ENCODE measurements around the gene FEZF2.

Gene FEZF2

GRCh38 chr3:62373714-62374333 lies 474 bp upstream of the FEZF2 start:
- in situ Hi-C loops (cut with MboI; ENCODE audit: low sequenced_read_pairs): no loop called here

DNA sequence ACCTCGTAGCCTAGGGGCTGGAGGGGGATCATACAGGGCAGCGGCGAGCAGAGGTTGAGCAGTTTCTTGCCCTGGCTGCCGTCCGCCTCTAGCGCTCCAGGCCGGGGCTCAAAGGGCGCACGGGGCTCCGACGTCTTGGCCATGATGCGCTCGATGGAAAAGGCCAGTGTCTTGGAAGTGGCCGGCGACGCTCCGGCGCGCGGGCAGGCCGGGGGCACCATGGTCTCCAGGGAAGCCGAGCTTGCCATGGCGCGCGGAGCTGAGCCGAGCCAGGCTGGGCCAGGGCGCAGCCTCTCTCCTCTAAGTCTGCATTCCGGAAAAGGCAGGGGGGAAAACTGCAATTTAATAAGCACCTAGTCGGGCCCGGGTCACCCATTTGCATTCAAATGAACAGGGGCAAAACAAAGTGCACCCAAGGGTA lies 719 bp downstream of the FEZF2 start:
- in situ Hi-C loops (cut with MboI; ENCODE audit: low sequenced_read_pairs): no loop called here

DNA sequence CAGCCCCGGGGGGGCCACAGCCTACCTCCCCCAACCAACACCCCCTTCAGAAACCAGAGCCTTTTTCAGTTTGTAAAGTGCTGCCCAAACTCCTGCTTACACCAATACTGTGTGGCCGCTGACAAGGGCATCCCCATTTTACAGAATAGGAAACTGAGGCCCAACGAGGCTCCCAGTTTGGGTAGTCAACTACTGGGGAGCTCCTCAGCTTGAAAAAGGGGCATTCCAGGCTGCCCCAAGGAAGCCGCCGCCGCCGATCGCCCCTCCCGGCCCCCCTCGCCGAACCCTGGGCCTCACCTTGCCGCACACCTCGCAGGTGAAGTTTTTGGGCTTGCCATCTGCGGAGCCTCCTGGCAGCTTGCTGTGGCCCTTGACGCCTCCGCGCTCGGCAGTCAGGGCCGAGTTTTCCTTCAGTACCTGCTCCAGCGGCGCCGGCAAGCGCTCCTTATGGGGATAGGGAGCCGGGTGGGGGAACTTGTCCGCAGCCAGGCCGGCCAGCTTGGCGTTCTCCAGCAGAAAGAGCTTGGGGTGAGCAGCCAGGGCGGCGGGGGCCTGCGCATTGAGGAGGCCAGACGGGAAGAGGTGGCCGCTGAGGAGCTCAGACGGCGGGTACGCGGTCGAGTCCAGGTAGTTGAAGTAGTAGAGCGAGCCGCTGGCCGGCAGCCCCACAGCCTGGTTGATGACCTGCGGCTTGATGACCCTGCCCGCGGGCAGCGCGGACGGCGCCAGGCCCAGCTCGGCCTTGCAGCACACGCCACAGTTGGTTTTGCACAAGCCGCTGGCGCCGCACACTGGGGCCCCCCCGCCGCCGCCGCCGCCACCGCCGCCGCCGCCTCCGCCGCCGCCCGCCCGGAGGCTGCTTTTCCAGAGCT lies 1.4 kb downstream of the FEZF2 start:
- in situ Hi-C loops (cut with MboI; ENCODE audit: low sequenced_read_pairs): no loop called here

DNA sequence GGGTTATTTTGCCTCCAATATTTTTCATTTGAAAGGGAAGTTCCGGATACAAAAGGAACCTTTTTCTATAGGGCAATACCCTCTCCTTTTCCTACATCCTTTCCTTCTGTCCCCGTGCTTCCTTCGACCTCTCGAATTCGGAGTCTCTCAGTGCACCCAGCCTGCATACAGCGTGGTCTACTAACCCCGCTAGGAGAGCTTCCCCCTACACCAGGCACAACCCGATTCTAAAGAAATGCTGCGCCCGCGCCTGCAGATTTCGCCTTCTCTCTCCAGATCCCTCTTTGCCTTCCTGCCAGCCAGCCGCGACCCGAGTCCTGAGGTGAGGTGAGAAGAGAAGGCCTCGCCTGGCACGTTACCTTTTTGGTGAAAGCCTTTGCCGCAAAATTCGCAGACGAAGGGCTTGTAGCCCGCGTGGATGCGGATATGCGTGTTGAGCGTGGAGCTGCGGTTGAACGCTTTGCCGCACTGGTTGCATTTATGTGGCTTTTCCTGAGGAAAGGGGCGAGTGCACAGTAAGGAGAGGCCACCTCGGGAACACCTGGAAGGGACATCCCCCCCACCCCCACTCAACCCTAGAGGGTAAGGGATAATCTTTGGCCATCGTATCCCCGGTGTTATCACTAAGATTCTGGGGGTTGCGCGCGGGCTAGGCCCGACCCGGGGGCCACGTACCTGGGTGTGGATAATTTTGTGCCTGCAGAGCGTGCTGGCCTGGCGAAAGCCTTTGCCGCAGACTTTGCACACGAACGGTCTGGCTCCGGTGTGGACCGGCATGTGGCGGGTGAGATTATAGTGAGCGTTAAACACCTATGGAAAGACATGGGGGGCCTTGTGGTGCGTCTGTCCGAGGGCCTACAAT lies 2.3 kb downstream of the FEZF2 start:
- in situ Hi-C loops (cut with MboI; ENCODE audit: low sequenced_read_pairs): no loop called here

GRCh38 chr3:62370112-62370857 lies 3.1 kb downstream of the FEZF2 start:
- in situ Hi-C loops (cut with MboI; ENCODE audit: low sequenced_read_pairs): no loop called here

DNA sequence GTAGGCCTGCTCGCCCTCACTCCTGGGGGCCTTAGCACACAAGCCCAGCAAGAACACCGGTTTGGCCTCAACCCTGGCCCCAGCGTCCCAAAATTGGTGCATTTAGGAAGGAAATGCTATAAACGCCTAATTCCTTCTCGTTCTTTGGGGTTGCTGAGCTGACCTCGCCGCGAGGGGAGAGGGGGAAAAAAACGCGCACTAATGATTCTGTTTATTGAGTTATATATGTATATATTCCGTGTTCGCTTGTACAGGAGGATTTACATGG lies 3.9 kb downstream of the FEZF2 start:
- in situ Hi-C loops (cut with MboI; ENCODE audit: low sequenced_read_pairs): no loop called here

- in situ Hi-C loops (cut with MboI; ENCODE audit: low sequenced_read_pairs): no loop called here
Measured at GRCh38 chr3:62368705-62369475, 4.5 kb downstream of the FEZF2 start.

GRCh38 chr3:62368290-62368704 lies 5.1 kb downstream of the FEZF2 start:
- in situ Hi-C loops (cut with MboI; ENCODE audit: low sequenced_read_pairs): no loop called here

GRCh38 chr3:62367763-62368195 lies 5.6 kb downstream of the FEZF2 start:
- in situ Hi-C loops (cut with MboI; ENCODE audit: low sequenced_read_pairs): no loop called here

- in situ Hi-C loops (cut with MboI; ENCODE audit: low sequenced_read_pairs): no loop called here
Measured at GRCh38 chr3:62366126-62366484, 7.2 kb downstream of the FEZF2 start.

DNA sequence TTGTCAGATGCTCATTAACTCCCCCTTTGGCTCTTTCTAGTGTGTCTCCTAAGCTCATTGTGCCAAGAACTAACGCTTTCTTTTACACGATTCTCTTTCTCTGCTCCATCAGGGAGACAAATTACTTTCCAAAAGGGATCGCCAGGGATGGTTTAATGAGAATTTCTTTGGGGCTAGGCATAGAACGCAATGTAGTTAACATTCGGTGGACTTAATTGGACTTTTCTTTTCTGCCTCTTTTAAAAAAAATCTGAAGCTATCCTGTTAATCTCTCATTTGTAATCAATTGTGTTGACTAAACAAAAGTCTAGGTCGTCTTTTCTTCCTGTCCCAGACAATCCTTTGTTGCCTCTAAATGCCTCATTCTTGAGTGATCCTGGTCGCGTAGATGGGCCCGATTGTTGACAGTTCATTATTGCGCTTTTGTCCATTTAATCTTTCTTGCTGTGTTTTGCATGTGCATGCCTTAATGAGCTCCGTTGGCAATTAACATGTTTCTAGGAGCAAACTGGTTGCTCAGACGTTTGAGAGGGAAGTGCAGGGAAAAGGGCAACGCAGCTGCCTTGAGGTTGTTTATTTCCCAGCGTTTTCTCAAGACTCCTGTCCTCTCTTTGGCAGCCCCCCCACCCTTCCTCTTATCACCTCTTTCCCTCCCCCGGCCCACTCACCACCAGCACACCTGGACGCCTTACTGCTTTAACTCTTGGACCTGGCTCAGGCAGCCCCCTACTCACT lies 7.8 kb downstream of the FEZF2 start:
- in situ Hi-C loops (cut with MboI; ENCODE audit: low sequenced_read_pairs): no loop called here

- in situ Hi-C loops (cut with MboI; ENCODE audit: low sequenced_read_pairs): no loop called here
Measured at GRCh38 chr3:62364191-62364590, 9.2 kb downstream of the FEZF2 start.

DNA sequence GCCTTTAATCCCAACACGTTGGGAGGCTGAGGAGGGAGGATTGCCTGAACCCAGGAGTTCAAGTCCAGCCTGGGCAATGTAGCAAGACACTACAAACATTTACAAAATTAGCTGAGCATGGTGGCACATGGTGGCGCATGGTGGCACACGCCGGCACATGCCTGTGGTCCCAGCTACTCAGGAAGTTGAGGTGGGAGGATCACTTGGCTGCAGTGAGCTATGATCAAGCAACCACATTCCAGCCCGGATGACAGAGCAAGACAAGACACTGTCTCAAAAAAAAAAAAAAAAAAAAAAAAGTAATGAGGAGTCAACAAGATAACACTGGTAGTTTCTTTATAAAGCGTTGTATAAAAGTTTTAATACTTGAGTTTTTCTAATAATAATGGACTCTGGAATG lies 10.1 kb downstream of the FEZF2 start:
- in situ Hi-C loops (cut with MboI; ENCODE audit: low sequenced_read_pairs): no loop called here

- in situ Hi-C loops (cut with MboI; ENCODE audit: low sequenced_read_pairs): no loop called here
Measured at GRCh38 chr3:62361824-62362223, 11.5 kb downstream of the FEZF2 start.

DNA sequence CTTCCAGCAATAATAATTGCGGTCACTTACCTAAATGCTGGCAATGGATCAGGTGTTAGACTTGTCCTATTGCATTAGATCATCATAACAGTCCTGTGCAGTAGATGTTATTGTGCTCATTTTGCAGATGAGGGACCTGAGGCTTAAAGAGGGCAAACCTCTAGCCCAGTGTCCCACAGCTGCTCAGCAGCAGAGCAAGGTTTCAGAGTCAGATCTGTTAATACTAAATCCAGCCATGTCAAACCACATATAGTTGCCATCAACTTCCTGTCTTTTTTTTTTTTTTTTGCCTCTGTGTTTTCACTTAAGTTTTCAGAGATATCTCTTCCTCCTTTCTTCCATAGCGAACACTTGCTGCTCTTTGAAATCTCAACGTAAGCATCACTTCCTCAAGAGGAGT lies 12.1 kb downstream of the FEZF2 start:
- in situ Hi-C loops (cut with MboI; ENCODE audit: low sequenced_read_pairs): no loop called here

- in situ Hi-C loops (cut with MboI; ENCODE audit: low sequenced_read_pairs): no loop called here
Measured at GRCh38 chr3:62359531-62359930, 13.8 kb downstream of the FEZF2 start.

DNA sequence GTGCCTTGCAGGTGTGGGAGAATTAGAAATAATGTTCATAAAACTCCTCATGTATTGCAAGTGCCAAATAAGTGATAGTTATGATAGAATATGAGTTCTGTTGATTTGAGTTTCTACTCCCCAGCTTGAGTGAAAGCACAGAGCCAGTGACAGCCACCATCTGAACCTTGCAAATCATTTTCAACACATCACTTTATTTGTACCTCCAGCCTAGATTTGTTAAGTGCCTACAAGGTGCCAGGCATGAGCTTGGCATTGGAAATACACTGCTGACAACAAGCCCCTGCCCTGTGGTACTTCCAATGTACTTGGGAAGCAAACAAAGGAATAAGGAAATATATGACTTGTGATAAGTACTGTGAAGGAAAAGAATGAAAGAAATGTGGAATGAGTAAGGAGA lies 17.0 kb downstream of the FEZF2 start:
- in situ Hi-C loops (cut with MboI; ENCODE audit: low sequenced_read_pairs): no loop called here

DNA sequence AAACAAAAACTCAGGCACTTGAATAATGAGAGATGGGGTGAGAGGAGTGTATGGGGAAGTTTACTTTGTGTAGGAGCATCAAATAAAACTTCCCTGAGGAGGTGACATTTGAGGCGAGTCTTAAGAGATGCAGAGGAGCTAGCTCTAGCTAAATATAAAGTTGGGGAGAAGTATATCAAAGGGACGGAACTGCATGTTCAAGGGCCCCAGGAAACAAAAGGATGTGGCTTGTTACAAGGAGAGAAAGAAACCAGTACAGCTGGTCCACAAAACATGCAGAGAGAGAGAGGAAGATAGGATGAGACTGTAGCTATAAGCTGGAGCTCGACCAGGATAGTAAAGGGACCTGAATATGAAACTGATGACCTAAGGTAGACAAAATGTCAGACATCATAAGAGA lies 17.6 kb downstream of the FEZF2 start:
- in situ Hi-C loops (cut with MboI; ENCODE audit: low sequenced_read_pairs): no loop called here

GRCh38 chr3:62343755-62344154 lies 29.6 kb downstream of the FEZF2 start:
- in situ Hi-C loops (cut with MboI; ENCODE audit: low sequenced_read_pairs): no loop called here

DNA sequence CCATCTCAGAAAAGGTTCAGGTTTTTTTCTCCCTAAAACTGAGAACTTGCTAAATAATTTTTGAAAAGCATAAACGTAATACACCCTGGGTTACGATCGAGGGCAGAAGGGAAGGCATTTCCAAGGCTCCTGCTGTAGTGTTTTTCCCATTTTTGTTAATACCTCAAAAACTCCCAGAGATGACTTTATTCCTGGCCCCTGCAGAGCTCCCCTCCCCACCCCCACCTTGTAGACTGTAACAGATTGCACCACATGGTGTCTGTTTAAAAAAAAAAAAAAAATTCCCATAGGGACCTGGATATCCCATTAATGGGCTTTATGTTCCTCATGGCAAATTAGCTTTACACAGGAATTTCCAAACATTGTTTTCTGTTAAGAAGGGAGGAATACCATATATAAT lies 38.2 kb downstream of the FEZF2 start:
- in situ Hi-C loops (cut with MboI; ENCODE audit: low sequenced_read_pairs): no loop called here
